ENCODE data around the gene LCE3E.

Gene LCE3E

DNA sequence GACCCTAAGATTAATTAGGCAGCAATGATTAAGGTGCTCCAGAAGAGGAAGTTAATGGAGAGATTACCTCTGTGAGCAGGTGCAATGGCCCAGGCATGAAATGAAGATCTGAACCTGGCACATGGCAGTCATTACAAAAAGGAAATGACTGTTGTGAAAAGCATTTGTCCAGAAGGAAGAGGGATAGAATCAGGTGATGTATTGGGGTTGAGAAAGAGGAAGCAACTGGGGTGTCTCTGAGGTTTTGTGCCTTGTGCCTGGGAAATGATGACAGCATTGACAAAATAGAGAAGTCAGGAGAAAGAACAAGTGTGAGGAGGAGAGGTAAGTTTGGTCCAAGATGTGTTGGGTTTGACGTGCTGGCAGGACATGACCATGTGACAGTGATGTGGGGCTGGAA is 46.7 kb downstream of the LCE3E start:
- H3K27ac ChIP-seq (ENCODE audit: insufficient read depth, low read depth, low read length, poor library complexity, severe bottlenecking): no peak overlapping the region
- 29 to 54% methylated on average over 1 of the region's 1 CpG for WGBS, 2 experiments
- H3K4me3 ChIP-seq (ENCODE audit: insufficient read depth, low read depth, low read length): no peak overlapping the region
- H3K9me3 ChIP-seq (ENCODE audit: control insufficient read depth, low read length): peaks cover 16% of the 10 kb centered on the region
- H3K36me3 ChIP-seq (ENCODE audit: control insufficient read depth, insufficient read depth, low read length): no peaks in the 10 kb centered on the region
- H3K4me1 ChIP-seq (ENCODE audit: control insufficient read depth, insufficient read depth, low read length): no peaks in the 10 kb centered on the region
- no peaks in the 10 kb centered on the region for H3K27me3 ChIP-seq (ENCODE audit: control insufficient read depth, insufficient read depth, low read length, poor library complexity, severe bottlenecking)

DNA sequence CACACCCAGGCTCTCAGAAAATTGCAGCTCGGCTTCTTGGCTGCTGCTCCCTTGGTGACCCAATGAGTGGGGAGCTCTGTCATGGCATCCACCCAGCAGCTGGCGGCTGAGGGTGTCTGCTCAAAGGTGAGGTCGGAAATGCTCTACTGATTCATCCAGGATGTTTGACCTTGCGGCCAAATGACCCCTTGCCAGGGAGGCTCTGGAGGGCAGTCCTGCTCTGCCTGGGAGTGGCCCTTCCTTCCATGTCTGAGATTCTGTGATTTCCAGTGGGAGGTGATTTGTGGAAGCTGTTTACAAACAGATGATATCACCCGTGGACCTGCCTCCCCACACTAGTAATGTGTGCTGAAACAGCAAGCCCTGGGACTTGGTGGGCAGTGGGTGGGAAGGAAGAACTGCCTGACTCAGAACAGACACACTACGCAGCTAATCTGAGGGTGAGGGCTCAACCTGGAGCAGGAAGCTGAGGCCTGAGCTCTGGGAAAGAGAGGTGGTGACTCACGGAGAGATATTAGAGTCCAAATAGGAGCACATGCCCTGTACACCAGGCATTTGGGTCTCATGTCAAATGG is 49.3 kb downstream of the LCE3E start:
- WGBS, 2 experiments: 69 to 70% methylated on average over 7 of the region's 7 CpGs
- Histone ChIP-seq H3K27ac (ENCODE audit: insufficient read depth, low read depth, low read length, poor library complexity, severe bottlenecking) (no peak overlapping the region), H3K4me3 (ENCODE audit: insufficient read depth, low read depth, low read length) (no peak overlapping the region), H3K36me3 (ENCODE audit: control insufficient read depth, insufficient read depth, low read length) (no peaks in the 10 kb centered on the region), H3K27me3 (ENCODE audit: control insufficient read depth, insufficient read depth, low read length, poor library complexity, severe bottlenecking) (no peaks in the 10 kb centered on the region), H3K9me3 (ENCODE audit: control insufficient read depth, low read length) (peaks cover 17% of the 10 kb centered on the region), H3K4me1 (ENCODE audit: control insufficient read depth, insufficient read depth, low read length) (no peaks in the 10 kb centered on the region)

GRCh38 chr1:152516082-152516481 is 50.5 kb downstream of the LCE3E start:
- peaks cover 17% of the 10 kb centered on the region for H3K9me3 ChIP-seq (ENCODE audit: control insufficient read depth, low read length)
- no peaks in the 10 kb centered on the region for H3K4me1 ChIP-seq (ENCODE audit: control insufficient read depth, insufficient read depth, low read length)
- no peaks in the 10 kb centered on the region for H3K27me3 ChIP-seq (ENCODE audit: control insufficient read depth, insufficient read depth, low read length, poor library complexity, severe bottlenecking)
- no peak overlapping the region for H3K4me3 ChIP-seq (ENCODE audit: insufficient read depth, low read depth, low read length)
- H3K27ac ChIP-seq (ENCODE audit: insufficient read depth, low read depth, low read length, poor library complexity, severe bottlenecking): no peak overlapping the region
- 77 to 79% methylated on average over 7 of the region's 7 CpGs for WGBS, 2 experiments
- no peaks in the 10 kb centered on the region for H3K36me3 ChIP-seq (ENCODE audit: control insufficient read depth, insufficient read depth, low read length)

Measured in ectodermal cell (in vitro differentiated cells).